Spleen (tissue), 7 donors: Measurements from ENCODE around the gene ISY1.
"Not testable (repeated sequence)": the region's sequence is repeated elsewhere in the genome, so short reads cannot be mapped to it uniquely, and the experiment has no call there.

Source experiments
- POLR2A ChIP-seq, 3 donors: fragments of 450-650 bp; IDR thresholded peaks; one replicate each; pipeline ENCODE4 v1.5.1; 2017; ENCODE audit warnings: antibody characterized with exemption in 3 of 3, mild to moderate bottlenecking in 1 of 3
- POLR2AphosphoS5 ChIP-seq, 3 donors: sonication (generic); formaldehyde crosslinking; IDR thresholded peaks; one replicate each; pipeline ENCODE4 v1.5.1; 2017; ENCODE audit warnings: antibody characterized with exemption in 3 of 3
- TF ChIP-seq, protein P1 (sequence below), 11 experiments: fragments of 200-600 bp in 7 of 11; fragments of 450-650 bp in 4 of 11; sonication (generic) in 4 of 11; IDR thresholded peaks in 8 of 11; conservative IDR thresholded peaks in 3 of 11; 1 replicate in 7 of 11; 2 replicates in 4 of 11; pipeline versions ENCODE4 v1.4.0 to v1.8.0; 2016 to 2021; ENCODE audit warnings: antibody characterized with exemption in 11 of 11, inconsistent platforms in 4 of 11, mild to moderate bottlenecking in 1 of 11
- donor health status: DM: no; HTN: no; CAD: no; lungs with moderate emphysema.
- donor health status: DM: no; HTN: no; CAD: no.
- donor health status: DM: no; HTN: no; CAD: no.

DNA sequence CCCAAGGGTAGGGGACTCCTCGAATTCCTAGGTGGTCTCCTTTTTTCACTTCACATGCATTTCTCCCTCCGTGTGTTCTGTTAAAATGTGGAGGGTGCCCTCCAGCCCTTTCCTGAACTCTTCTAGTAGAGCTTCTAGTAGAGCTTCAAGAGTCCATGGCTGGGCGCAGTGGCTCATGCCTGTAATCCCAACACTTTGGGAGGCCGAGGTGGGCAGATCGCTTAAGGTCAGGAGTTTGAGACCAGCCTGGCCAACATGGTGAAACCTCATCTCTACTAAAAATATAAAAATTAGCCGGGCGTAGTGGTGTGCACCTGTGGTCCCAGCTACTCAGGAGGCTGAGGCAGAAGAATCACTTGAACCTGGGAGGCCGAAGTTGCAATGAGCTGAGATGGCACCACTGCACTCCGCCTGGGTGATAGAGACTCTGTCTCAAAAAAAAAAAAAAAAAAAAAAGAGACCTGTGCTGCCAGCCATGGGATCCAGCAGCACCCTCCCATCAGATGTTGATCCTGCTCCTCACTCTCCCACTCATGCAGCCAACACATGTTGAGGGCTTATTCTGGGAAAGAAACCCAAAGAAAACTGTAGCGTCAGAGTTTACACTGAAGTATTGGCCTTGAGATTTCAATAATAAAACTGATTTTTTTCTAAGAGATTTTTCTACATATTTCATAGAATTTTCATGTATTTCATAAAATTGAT, 49.6 kb downstream of the ISY1 start:
- TF ChIP-seq, protein P1, sequence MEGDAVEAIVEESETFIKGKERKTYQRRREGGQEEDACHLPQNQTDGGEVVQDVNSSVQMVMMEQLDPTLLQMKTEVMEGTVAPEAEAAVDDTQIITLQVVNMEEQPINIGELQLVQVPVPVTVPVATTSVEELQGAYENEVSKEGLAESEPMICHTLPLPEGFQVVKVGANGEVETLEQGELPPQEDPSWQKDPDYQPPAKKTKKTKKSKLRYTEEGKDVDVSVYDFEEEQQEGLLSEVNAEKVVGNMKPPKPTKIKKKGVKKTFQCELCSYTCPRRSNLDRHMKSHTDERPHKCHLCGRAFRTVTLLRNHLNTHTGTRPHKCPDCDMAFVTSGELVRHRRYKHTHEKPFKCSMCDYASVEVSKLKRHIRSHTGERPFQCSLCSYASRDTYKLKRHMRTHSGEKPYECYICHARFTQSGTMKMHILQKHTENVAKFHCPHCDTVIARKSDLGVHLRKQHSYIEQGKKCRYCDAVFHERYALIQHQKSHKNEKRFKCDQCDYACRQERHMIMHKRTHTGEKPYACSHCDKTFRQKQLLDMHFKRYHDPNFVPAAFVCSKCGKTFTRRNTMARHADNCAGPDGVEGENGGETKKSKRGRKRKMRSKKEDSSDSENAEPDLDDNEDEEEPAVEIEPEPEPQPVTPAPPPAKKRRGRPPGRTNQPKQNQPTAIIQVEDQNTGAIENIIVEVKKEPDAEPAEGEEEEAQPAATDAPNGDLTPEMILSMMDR (IDR thresholded peaks at IDR 0.05 in 8 of 11, conservative IDR thresholded peaks at IDR 0.05 in 3 of 11), result not testable (repeated sequence)
- not testable (repeated sequence) for TF ChIP-seq POLR2AphosphoS5, POLR2A (IDR thresholded peaks at IDR 0.05)
